GM12891 (cell line): ENCODE results near the gene DNAJC11.

ENCODE experiments used
- POLR2A ChIP-seq: IDR thresholded peaks from 2 replicates; pipeline ENCODE4 v1.6.1; 2011; ENCODE audit warnings: low read depth, low read length, control low read depth
- POLR2AphosphoS5 ChIP-seq: IDR thresholded peaks from 2 replicates; pipeline ENCODE4 v1.6.1; 2011; ENCODE audit warnings: low read depth, low read length, control low read depth

- TF ChIP-seq POLR2AphosphoS5 (no peak), POLR2A (no peak)
Observed at GRCh38 chr1:6628971-6629479, 72.6 kb downstream of the DNAJC11 start.
